OCI-LY1 (cell line): ENCODE data around the gene ADCYAP1R1.

Source experiments
- CTCF ChIP-seq: fragments of 200-600 bp; sonication (generic), shearing (Covaris generic); IDR thresholded peaks from 2 replicates; pipeline ENCODE4 v1.5.1; 2017; ENCODE audit warnings: mild to moderate bottlenecking, antibody characterized with exemption, low read length, moderate library complexity, mixed read lengths
- EZH2 ChIP-seq: fragments of 200-600 bp; sonication (generic), shearing (Covaris generic); IDR thresholded peaks from 2 replicates; pipeline ENCODE4 v1.8.0; 2017; ENCODE audit warnings: borderline replicate concordance, mixed run types, mild to moderate bottlenecking, antibody characterized with exemption, low read length, moderate library complexity, mixed read lengths

GRCh38 chr7:31100445-31100844 is 48.3 kb downstream of the ADCYAP1R1 start:
- TF ChIP-seq CTCF (no peak), EZH2 (no peak)
